Loucy (cell line): Measurements from ENCODE around the gene SBF2.

Experiments used
- EZH2phosphoT487 ChIP-seq: fragments of 200-600 bp; IDR thresholded peaks from 2 replicates; pipeline ENCODE4 v1.6.1; 2018; ENCODE audit warnings: antibody characterized with exemption, mild to moderate bottlenecking, moderate library complexity, borderline replicate concordance
- TF ChIP-seq, protein P1 (sequence below): fragments of 200-600 bp; sonication (generic); conservative IDR thresholded peaks from 2 replicates; pipeline ENCODE4 v1.5.1; 2014; ENCODE audit warnings: mild to moderate bottlenecking, antibody characterized with exemption, low read length

DNA sequence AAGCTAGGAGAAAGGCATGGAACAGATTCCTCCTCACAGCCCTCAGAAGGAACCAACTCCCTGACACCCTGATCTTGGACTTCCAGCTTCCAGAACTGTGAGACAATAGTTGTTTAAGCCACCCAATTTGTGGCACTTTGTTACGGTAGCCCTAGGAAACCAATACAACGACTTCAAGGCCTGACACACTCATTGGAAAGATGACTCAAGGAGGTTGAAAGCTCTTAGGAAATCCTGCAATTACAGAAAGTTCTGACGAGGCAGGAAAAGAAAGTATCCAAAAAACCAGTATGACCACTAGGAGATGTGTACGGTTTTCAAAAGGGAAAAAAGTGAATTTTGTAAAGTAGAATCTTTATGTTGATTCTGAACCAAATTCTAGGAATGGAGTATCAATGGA, 468.7 kb downstream of the SBF2 start:
- TF ChIP-seq, protein P1, sequence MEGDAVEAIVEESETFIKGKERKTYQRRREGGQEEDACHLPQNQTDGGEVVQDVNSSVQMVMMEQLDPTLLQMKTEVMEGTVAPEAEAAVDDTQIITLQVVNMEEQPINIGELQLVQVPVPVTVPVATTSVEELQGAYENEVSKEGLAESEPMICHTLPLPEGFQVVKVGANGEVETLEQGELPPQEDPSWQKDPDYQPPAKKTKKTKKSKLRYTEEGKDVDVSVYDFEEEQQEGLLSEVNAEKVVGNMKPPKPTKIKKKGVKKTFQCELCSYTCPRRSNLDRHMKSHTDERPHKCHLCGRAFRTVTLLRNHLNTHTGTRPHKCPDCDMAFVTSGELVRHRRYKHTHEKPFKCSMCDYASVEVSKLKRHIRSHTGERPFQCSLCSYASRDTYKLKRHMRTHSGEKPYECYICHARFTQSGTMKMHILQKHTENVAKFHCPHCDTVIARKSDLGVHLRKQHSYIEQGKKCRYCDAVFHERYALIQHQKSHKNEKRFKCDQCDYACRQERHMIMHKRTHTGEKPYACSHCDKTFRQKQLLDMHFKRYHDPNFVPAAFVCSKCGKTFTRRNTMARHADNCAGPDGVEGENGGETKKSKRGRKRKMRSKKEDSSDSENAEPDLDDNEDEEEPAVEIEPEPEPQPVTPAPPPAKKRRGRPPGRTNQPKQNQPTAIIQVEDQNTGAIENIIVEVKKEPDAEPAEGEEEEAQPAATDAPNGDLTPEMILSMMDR: no peak
- no peak for TF ChIP-seq EZH2phosphoT487
